Muscle of leg (tissue), 11 donors: ENCODE results near the gene PTPRK. TPM values are rescaled to one million over a fixed set of nuclear protein-coding genes. Genes with fewer than 3 reads are reported as not detected.
"Not testable (repeated sequence)": the region's sequence is repeated elsewhere in the genome, so short reads cannot be mapped to it uniquely, and the experiment has no call there.

Source experiments
- DNase-seq: peaks from one replicate; pipeline ENCODE4 v3.0.0; 2013
- H3K27ac ChIP-seq: one replicate; pipeline ENCODE4 v1.5.1; 2013; ENCODE audit warnings: mild to moderate bottlenecking, low read length, control low read depth
- H3K27me3 ChIP-seq: one replicate; pipeline ENCODE4 v1.6.1; 2013; ENCODE audit warnings: low read length; ENCODE audit not compliant: control insufficient read depth, insufficient read depth
- H3K36me3 ChIP-seq: one replicate; pipeline ENCODE4 v1.6.1; 2013; ENCODE audit warnings: low read length; ENCODE audit not compliant: control insufficient read depth, insufficient read depth
- H3K4me1 ChIP-seq: one replicate; pipeline ENCODE4 v1.6.1; 2013; ENCODE audit warnings: low read length; ENCODE audit not compliant: control insufficient read depth, insufficient read depth
- H3K4me3 ChIP-seq: one replicate; pipeline ENCODE4 v1.5.1; 2013; ENCODE audit warnings: low read length, control low read depth
- H3K9me3 ChIP-seq: replicated peaks from 2 replicates; pipeline ENCODE4 v1.6.1; 2013; ENCODE audit warnings: low read depth, low read length; ENCODE audit not compliant: control insufficient read depth
- WGBS: methylation state at CpG from one replicate; pipeline ENCODE4 v1.1.5; 2013; ENCODE audit warnings: missing lambda C conversion rate; ENCODE audit not compliant: insufficient coverage; 5-methylcytosine and 5-hydroxymethylcytosine counted together
- polyA plus RNA-seq, 8 donors: library from polyadenylated mRNA; unstranded; fragments of 120-200 nt; gene quantifications; one replicate each; pipeline versions ENCODE4 v1.2.1 to v1.2.3, GENCODE V29; 2013; ENCODE audit warnings: inconsistent platforms in 1 of 8, low replicate concordance in 1 of 8; ENCODE audit not compliant: insufficient read length in 8 of 8, insufficient read depth in 1 of 8
- total RNA-seq: library from RNA; stranded (reverse); fragments of 120-200 nt; gene quantifications from one replicate; pipeline ENCODE4 v1.2.4, GENCODE V29; 2013

The PTPRK gene
- total and polyA plus RNA-seq, 9 donors, result 14.4 to 21.8 (median 18.2) TPM

DNA sequence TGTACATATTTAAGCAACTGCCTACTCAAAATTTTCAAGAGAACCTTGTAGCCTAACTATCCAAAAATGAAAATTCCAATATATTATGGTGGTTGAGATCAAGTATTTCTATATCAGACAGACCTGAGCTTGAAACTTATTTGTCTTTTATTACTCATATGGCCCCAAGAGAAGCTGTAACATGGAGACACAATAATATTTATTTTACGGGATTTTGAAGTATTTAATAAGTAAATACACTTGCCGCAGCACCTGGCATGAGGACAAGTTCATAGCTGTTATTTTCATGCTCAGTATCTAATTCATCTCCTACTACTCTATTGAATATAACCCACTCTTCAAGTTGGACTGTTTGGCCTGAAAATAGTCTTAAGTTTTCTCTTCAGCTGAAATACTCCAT, 28.0 kb downstream of the PTPRK start:
- WGBS, result no CpG with 5 or more reads among the region's 2 CpGs
- Histone ChIP-seq H3K27ac (no peak overlapping the region), H3K27me3 (no peaks in the 10 kb centered on the region), H3K9me3 (no peaks in the 10 kb centered on the region), H3K4me3 (no peak overlapping the region), H3K4me1 (peaks cover 2% of the 10 kb centered on the region), H3K36me3 (no peaks in the 10 kb centered on the region)
- peak; percentile 18 for DNase-seq

DNA sequence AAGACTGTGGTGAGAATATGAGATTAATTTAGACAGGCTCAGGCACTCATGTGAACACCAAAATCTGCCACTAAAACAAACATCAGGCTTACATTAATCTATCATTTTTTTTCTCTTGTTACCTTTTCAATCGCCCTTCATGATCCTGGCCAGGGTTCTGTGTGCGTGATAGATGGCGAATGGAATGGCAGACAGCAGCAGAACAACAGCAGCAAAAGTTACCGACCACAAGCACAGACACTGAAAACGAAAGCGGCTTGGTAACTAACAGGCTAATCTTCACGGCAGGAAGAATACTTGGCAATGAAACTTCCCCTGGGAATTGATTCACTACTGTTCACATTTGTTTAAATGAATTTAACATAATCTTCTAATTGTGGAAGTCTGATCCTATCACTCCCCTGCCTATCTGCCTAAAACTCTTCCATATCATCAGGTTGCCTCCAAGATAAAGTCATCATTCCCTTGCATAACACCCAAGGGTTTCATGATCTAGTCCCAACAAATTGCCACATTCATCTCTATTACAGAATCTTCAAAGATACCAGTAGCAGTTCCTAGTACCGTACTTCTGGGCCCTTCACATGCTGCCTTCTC, 28.7 kb downstream of the PTPRK start:
- Histone ChIP-seq H3K9me3 (no peaks in the 10 kb centered on the region), H3K27ac (peak overlapping the region; percentile 65), H3K27me3 (no peaks in the 10 kb centered on the region), H3K4me3 (peak overlapping the region; percentile 2), H3K36me3 (no peaks in the 10 kb centered on the region), H3K4me1 (peaks cover 2% of the 10 kb centered on the region)
- WGBS, result 55% methylated on average over 5 of the region's 8 CpGs
- peak; percentile 76 for DNase-seq

- Histone ChIP-seq H3K4me1 (peaks cover 2% of the 10 kb centered on the region), H3K27me3 (no peaks in the 10 kb centered on the region), H3K9me3 (no peaks in the 10 kb centered on the region), H3K36me3 (no peaks in the 10 kb centered on the region), H3K27ac (peak overlapping the region; percentile 65), H3K4me3 (peak overlapping the region; percentile 2)
- no CpG with 5 or more reads among the region's 3 CpGs for WGBS
- peak; percentile 11 for DNase-seq
Observed at GRCh38 chr6:128491100-128491581, 29.3 kb downstream of the PTPRK start.

DNA sequence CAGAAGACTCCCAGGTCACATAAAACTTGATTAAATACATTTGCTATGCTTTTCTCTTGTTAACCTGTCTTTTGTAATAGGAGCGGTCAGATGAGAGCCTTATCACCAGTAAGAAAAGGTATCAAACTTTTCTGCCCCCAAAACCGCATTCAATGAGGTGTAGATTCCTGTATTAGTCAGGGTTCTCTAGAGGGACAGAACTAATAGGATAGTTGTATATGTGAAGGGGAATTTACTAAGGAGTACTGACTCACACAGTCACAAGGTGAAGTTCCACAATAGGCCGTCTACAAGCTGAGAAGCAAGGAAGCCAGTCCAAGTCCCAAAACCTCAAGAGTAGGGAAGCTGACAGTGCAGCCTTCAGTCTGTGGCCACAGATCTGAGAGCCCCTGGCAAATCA, 32.7 kb downstream of the PTPRK start:
- peaks cover 2% of the 10 kb centered on the region for H3K4me1 ChIP-seq

DNA sequence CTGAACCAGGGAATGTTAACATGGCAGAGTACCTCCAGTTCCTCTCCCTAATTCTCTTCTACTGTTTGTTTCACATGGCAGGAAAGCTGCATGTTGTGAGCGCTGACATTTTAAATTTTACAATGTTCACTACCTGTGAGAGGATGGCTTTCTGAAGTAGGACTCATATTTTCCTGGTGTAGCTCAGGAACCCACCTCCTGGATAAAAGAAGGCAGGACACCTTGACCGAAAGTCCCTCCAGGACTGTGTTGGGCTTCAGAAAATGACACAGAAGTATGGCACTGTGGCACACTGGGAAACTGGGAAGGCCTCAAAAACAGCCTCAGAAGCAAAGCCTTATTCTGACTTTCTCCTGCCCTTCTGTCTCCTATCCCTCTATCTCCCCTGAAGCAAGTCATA, 33.3 kb downstream of the PTPRK start:
- WGBS, result no CpG with 5 or more reads among the region's 2 CpGs
- Histone ChIP-seq H3K27me3 (no peaks in the 10 kb centered on the region), H3K4me3 (no peak overlapping the region), H3K27ac (no peak overlapping the region), H3K36me3 (no peaks in the 10 kb centered on the region), H3K9me3 (no peaks in the 10 kb centered on the region), H3K4me1 (peaks cover 2% of the 10 kb centered on the region)
- no peak for DNase-seq

More for the DNA sequence above, 32.7 kb downstream of the PTPRK start:
- Histone ChIP-seq H3K4me3 (no peak overlapping the region), H3K36me3 (no peaks in the 10 kb centered on the region), H3K9me3 (no peaks in the 10 kb centered on the region), H3K27ac (no peak overlapping the region), H3K27me3 (no peaks in the 10 kb centered on the region)
- WGBS, result no CpG with 5 or more reads among the region's 3 CpGs
- no peak for DNase-seq

DNA sequence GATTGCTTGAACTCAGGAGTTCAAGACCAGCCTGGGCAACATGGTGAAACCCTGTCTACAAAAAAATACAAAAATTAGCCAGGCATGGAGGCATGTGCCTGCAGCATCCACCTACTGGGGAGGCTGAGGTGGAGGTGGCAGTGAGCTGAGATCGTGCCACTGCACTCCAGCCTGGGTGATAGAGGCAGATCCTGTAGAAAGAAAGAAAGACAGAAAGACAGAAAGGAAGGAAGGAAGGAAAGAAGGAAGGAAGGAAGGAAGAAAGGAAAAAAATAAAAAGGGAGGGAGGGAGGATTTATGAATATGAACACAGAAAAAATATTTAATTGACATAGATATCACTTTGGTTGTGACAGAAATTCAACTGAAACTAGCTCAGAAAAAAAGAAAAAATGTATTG, 33.8 kb downstream of the PTPRK start:
- not testable (repeated sequence) for H3K4me3 ChIP-seq, H3K27ac ChIP-seq, H3K36me3 ChIP-seq, H3K4me1 ChIP-seq, DNase-seq, H3K27me3 ChIP-seq, H3K9me3 ChIP-seq
- 100% methylated on average over 1 of the region's 1 CpG for WGBS

DNA sequence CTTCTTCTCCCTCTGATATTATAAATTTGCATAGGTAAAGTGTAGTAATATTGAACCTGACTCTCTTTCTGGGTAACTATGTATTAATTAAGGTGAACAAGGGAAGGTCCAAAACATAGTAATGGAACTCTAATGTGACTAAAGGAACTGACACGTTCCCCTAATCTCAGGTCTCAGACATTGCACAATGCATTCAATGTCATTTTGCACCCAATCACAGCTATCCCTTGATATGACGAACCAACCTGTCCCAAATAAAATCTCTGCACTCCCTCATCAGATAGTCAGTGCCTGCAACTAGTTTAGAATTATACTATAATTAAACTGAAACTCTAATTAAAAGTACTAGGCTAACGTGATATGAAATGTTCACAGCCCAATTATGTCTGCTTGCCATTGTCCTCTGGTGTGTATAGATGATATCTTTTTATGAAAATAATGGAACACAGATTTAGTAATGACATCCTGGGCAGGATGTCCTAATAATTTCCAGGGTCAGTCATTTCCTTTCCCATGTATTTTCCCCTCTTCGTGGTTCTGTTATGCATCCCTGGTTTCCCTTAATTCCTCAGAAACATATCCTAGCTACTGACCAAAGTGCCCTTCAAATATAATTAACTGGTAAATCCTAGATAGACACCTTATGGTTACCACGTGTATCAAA, 36.8 kb downstream of the PTPRK start:
- Histone ChIP-seq H3K36me3 (no peaks in the 10 kb centered on the region), H3K4me3 (no peak overlapping the region), H3K9me3 (no peaks in the 10 kb centered on the region), H3K4me1 (no peaks in the 10 kb centered on the region), H3K27ac (no peak overlapping the region), H3K27me3 (no peaks in the 10 kb centered on the region)
- 14% methylated on average over 1 of the region's 5 CpGs for WGBS
- no peak for DNase-seq

GRCh38 chr6:128482642-128483041, 37.8 kb downstream of the PTPRK start:
- no peaks in the 10 kb centered on the region for H3K36me3 ChIP-seq
- H3K27me3 ChIP-seq, result no peaks in the 10 kb centered on the region
- H3K4me1 ChIP-seq, result no peaks in the 10 kb centered on the region
- DNase-seq, result peak; percentile 7
- H3K9me3 ChIP-seq, result no peaks in the 10 kb centered on the region
- WGBS, result 100% methylated on average over 1 of the region's 3 CpGs
- H3K27ac ChIP-seq, result no peak overlapping the region
- no peak overlapping the region for H3K4me3 ChIP-seq

DNA sequence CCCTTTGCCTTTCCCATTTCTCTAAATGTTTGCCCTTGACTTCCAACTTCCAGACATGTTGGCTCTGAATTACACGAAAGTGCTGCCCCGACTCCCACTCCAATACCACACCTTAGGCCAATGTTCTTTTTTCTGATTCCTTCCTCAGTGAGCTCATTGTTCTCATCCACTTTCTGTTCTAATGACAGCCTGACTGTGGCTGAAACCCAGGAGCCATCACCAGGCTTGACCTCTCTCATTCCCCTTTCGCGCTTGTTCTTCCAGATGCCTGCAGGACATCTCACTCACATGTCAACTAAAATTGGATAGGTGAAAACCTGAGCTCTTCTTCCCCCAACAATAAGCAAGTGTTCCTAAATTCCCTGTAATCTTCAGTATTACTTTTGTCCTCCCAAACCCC, 40.4 kb downstream of the PTPRK start:
- H3K27me3 ChIP-seq, result no peaks in the 10 kb centered on the region
- DNase-seq, result no peak
- WGBS, result 83% methylated on average over 4 of the region's 4 CpGs
- no peaks in the 10 kb centered on the region for H3K36me3 ChIP-seq
- no peak overlapping the region for H3K4me3 ChIP-seq
- H3K27ac ChIP-seq, result no peak overlapping the region
- H3K4me1 ChIP-seq, result no peaks in the 10 kb centered on the region
- H3K9me3 ChIP-seq, result no peaks in the 10 kb centered on the region

GRCh38 chr6:128479048-128479666, 41.2 kb downstream of the PTPRK start:
- DNase-seq, result no peak
- Histone ChIP-seq H3K9me3 (no peaks in the 10 kb centered on the region), H3K4me3 (no peak overlapping the region), H3K27ac (no peak overlapping the region), H3K4me1 (no peaks in the 10 kb centered on the region), H3K27me3 (no peaks in the 10 kb centered on the region), H3K36me3 (no peaks in the 10 kb centered on the region)
- no CpG with 5 or more reads among the region's 2 CpGs for WGBS
